Tongue (tissue), 2 donors: ENCODE measurements around the gene ATP1A1. TPM values are rescaled to one million over a fixed set of nuclear protein-coding genes. Genes with fewer than 3 reads are reported as not detected.

Source experiments
- DNase-seq: peaks from one replicate; pipeline ENCODE4 v3.0.0-alpha.2; 2015
- total RNA-seq: library from RNA; depleted of rRNA; stranded (reverse); fragments of >200 nt; gene quantifications from one replicate; pipeline ENCODE4 v1.2.3, GENCODE V29; 2014

The ATP1A1 gene
- total RNA-seq, result 177 TPM

DNA sequence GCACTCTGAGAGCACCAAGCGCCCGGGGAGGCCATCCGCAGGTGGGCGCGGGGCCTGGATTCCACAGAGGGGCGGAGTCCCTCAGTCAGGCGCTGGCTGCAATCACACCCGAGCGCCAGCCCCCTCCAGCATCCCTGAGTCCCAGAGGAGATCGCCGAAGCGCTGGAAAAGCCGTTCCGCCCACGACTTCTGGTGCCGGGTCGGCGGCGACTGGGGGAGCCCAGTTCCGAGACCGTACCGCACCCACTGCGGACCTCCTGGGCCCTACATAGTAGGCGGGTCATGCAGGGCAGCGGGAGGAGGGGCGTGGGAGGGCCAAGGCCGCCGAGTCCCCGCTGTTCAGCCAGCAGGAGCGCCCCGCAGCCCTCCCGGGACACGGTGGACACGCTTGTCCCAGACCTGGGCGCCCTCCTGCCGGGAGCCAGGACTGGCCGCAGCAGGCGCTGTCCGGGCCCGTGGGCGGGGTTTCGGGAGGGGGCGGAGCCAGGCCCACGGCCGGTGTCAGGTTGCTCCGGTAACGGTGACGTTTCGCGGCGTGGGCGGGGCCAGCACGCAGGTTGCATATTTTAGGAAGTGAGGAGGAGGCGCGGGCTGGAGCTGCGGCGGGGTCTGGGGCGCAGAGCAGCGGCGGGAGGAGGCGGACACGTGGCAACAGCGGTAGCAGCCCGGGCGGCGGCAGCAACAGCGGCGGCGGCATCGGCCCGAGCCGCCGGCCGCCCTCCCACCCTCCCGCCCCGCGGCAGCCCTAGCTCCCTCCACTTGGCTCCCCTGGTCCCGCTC is at the start of gene ATP1A1:
Gene ATP1A1, plus strand, starts transcription at position 594 of the 780 bp plus-strand sequence. CDS start 268 bp downstream, outside the sequence.
- DNase-seq, result peak; percentile 97

DNA sequence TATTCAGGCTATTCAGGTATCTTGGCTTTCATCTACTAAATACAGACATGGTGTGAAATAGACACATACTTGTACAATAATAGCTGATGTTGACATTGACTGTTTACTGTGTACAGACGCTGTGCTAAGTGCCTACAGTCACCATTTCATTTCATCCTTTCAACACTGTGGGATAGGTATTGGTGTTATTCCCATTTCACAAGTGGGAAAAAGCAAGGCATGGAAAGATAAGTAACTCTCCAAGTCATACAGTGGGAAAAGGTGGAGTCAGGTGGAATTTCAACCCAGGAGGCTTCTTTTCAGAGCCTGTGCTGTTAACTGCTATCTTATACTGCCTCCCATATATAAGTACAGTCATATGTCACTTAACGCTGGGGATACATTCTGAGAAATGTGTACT is 49.6 kb upstream of the ATP1A1 start:
- DNase-seq, result no peak

DNA sequence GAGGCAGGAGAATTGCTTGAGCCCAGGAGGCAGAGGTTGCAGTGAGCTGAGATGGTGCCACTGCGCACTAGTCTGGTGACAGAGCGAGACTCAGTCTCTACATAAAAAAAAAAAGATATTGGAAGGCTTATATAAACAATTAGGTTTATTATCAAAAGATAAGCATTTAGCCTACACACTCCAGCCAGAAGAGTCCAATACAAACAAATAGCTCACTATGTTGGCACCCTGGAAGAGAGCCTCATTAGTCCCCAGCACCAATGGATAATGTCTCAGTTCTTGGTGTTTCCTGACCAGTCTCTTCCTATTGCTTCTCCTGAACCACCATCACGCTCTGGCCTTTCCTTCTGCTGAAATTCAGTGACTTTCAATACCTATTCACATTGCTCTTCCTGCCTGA is 48.6 kb upstream of the ATP1A1 start:
- no peak for DNase-seq

DNA sequence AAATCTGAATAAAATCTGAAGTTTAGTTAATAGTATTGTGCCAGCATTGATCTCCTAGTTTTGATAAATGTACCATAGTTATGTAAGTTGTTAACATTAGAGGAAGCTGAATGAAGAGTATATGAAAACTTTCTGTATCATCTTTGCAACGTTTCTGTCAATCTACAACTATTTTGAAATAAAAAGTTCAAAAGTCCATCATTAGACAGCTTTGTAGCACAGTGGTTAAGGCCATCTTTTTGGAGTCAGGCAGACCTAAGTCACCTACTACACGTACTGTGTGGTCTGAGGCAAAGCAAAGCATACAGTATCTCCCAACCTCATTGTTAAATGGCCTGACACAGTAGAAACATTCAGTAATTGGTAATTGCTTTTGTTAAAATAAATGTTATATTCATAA is 47.9 kb upstream of the ATP1A1 start:
- no peak for DNase-seq

DNA sequence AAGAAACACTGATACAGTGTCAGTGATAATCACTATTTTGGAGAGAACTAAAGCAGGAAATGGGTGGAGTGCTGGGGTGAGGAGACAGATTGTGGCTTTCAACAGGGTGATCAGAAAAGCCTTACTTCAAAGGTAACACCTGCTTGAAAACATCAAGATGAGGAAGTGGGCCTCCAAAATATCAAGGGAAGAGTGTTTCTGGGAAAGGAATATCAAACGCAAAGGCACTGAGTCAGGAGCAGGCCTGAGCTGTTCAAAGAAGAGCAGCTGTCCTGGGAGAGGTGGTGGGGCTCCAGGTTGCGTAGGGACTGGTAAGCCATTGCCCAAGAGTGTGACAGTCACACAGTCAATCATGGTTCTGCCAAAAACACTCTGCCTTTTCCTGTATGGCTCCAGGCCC is 47.1 kb upstream of the ATP1A1 start:
- no peak for DNase-seq

DNA sequence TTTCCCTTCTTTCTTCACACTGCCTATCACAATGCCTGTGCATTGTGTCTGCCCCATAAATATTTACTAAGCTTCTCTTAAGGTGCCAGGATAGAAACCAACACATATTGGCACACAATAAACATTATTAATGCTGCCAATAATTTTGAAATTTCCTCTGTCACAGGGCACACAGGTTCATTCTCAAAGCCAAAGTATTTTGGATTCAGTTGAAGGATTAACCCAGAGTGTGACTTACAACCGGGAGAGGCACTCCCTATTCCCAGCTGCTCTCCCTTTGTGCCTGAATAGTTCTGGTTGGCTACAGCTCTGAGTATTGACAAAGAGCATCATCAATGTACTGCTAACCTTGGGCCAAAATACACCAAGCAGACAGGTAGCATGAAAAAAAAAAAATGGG is 46.6 kb upstream of the ATP1A1 start:
- DNase-seq, result no peak

DNA sequence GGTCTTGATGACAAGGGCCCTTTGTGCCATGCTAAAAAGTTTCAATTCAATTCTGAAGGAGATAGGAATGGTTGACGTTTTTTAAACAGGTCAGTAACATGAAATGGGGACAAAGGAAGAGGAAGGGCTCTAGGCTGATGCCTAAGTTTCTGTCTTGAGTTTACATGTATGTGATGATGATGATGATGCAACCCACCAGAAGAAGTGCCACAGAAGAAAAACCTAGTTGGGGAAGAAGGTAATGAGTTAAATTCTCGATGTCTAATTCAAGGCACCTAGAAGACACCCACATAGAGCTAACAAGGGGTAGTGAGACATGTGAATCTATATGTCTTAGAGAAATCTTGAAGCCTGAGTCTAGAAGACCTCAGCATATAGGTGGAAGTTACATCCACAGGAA is 44.4 kb upstream of the ATP1A1 start:
- no peak for DNase-seq

DNA sequence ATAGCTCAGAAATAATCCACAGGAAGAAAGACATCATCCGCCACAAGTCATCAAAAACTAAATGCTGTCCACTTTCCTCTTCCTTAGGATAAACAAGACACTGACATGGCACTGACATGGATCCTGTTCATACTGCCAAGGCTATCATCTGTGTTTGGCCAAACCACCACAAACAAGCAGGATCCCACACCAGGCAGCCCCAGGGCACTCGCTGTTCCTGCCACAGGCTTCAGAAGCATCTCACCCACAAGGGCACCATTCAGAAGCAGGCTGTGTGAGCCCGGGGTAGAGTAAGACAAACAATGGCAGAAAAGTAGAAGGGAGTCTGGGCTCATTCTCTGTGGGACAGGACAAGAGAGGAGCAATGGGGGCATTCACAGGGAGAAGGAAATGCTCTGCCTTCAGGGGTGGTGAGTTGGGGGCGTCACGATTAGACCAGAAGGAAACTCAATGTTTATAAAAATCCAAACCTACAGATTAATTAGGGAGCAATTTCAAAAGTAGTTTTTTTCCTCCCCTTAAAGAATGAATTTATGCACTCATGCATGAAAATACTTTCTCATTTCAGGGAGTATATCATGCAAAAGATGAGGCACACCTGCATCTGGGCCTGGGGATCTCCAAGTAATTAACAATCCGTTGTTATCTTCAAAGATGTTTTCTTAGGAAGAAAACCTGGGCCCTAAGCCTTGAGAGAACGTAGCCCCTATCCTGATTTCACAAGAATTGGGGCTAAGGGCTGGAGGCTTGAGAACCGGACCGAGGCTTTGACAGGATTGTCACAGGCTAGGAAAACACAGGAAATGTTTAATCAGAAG is 43.3 kb upstream of the ATP1A1 start:
- no peak for DNase-seq

DNA sequence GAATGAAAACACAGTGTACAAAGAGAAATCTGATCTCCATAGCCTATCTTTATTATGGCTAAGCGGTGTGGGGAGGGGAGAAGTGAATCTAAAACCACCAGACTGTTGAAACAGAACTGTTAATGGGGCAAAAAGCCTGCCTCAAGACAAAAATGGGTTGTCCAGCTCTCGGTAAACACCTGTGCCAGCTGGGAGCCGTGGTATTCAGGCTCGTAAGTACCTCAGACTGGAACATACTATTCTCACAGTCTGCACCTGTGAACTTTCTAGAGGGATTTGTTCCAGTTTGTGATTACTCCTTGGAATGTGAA is 42.7 kb upstream of the ATP1A1 start:
- DNase-seq, result no peak

DNA sequence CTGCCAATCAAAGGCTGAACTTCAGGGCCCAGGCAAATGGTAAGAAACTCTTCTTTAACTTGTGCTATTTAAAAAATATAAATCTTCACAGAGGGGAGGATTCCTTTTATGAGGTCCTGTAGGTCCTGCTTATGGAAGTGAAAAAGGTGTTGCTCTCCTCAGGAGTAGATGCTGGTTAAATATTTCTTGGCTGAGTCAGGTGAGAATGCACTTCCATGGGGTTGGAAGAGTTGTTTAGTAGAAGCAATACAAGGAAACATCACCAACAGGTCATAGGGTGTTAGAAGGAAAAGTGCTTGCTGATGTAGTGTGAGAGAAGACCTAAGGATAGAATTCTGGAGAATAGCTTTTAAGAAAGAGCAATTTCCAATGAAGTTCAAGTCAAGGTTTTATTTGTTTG is 42.2 kb upstream of the ATP1A1 start:
- no peak for DNase-seq

DNA sequence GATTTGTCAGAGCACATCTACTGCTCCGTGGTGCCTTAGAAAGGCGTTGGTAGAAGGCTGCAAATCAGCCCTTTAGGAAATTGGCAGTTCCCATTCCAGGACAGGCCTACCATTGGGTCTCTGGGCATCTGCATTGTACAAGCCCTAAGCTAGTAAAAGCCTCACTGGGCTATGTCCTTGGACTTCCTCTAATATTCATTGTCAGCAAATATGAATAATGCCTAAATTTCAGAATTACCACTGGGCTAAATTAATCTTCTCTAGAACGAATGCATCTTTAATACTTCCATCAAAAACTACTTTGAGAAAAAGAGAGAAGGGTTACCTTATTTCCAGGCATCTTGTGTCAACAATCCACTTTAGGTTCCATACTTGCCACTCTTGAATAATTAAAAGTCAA is 41.5 kb upstream of the ATP1A1 start:
- no peak for DNase-seq

DNA sequence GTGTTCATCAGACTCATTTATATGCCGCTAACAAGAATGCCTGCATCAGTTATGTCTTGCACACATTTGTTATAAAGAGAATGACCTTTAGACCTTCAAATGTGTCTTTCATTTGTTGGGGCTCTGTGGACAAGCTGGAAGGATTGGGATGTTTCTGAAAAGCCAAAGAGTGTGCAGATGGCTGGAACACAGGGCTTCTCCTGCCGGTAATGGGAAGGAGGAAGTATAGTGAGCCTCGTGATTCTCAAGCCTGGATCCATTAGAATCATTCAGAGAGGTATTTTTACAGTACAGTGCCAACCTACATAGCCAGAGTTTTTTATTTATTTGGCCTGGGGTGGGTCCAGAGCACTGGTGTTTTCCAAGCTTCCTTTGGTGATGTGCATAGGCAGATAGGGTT is 40.6 kb upstream of the ATP1A1 start:
- DNase-seq, result no peak

DNA sequence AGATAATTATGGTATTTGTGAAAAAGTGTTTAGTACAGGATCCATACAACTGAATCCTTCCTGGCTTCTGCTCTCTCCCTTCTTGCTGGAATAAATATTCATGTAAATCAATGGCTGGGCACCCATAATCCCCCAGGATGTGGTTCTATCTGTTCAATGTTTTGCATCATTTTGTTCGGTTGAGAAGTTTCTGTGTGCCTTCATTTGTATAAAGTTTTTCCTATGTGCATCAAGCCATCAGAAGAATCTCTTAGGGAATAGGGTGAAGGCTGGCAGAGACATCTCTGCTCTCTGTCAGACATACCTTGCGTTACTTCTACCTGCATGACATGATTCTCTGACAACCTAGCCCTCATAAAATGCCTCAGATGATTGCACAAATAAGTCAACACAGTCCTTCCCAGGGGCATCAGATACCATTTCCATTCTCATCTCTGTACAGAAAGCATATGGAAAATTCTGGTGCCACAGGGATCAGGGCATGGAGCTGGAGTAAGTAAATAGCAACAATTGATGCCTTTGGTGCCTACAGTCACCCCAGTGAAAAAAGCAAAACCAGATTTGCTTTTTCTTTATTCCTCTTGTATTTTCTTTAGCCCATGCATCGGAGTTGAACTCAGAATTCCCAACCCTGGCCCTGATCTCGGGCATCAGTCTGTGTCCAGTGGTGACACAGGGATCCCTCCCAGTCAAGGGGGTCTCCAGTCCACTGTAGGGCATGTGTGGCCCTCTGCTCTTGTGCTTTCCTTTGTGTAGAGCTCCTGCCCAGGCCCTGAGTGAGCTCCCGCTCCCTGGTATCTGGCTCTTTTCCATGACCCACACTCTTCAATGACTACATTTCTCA is 39.7 kb upstream of the ATP1A1 start:
- DNase-seq, result no peak

DNA sequence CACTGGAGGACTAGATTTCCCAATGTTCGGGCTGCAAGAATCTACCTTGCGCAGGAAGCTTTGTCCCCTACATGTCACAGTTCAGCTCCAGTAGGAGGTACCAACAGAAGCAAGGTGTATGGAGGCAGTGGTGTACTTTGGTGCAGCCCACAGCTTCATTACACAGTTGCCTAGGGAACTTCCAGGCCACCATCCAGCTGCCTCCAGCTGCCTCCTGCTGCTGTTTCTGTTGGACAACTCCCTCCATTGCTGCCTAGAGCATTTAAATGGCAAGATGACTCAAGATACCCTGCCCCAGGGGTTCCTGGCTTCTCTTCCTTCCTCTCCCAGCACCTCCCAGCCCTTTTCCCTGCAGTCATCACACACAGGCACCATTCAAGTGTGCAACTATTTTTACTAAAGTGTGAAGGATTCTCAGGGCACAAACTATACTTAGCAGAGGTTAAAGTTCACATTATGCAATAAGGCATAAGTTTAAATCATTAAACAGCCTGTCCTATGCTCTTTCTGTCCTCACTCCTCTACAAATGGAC is 39.0 kb upstream of the ATP1A1 start:
- DNase-seq, result peak; percentile 58

DNA sequence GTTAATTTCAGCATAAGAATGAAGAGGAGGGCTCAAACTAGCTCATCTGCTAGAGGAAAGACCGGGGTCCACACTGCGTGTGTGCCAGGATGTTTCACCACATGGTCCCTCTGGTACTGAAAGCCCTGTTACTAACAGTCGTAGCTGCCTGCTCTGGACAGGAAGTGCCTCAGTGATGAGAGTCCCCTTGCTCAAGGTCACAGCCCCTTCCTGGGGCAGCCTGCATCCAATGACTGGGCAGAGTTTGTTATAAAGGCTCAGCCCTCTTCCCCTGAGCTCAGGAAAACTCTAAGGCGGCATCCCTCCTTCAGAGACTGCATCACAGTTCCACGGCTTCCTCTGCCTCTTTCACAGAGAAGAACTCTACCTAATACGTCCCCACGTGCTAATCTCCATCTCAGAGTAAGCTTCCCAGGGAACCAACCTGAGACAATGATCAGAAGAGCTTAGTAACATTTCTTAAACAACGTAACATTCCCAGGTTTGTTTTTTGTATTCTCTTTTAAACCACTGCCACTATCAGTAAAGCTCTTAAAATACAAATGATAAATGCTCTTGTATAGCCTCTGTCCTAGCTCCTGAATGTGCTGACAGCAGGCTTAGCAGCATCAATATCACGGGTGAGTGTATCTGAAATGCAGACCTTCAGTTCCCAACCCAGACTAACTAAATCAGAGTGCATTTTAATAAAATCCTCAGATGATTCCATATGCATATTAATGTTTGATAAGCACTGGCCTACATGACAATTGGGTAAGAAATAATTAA is 38.0 kb upstream of the ATP1A1 start:
- DNase-seq, result no peak

DNA sequence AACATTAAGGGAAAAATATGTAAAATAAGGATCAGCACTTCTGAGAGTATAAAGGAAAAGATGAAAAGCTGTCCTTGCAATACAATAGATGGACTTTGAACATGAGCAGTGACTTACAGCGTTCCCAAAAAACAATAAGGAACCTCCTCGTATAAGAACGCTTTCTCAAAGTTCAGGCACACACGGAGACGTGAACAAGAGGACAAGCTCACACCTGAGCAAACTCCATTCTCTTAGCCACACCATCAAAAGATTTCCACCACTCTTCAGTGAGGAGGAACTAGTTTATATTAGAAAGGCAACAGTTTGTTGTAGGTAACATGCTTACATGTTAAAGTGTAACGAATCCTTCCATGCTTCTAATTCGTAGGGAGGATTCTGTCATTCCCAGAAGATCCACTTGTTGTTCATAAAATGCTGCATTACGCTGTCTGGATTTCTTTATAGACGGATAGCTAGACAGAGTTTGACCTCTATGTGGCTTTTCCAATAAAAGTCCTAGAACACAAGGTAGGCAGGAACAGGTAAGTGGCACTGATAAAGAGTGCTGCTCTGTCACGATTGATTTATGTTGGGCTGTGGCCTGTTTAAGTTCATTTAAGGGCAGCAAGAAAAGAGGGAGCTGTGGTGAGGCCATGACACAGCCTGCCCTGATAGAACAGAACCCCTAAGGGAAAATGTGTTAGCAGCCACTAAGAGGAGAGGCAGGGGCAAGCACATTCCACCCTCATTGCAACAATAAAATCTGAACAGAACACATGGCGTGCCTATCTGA is 37.0 kb upstream of the ATP1A1 start:
- DNase-seq, result no peak

DNA sequence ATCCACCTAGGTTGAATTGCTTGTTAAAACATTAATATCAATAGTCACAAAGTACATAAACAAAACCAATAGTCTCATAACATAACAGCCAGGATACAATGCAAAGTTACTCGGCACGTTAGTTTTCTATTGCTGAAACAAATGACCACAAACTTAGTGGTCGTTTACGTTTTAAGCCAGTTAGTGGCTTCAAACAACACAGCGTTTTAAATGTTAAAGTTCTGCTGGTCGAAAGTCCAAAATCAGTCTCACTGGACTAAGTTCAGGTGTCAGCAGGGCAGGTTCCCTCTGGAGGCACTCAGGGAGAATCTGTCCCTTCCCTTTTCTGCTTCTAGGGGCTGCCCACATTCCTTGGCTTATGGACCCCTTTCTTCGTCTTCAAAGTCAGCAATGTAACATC is 35.6 kb upstream of the ATP1A1 start:
- DNase-seq, result no peak

DNA sequence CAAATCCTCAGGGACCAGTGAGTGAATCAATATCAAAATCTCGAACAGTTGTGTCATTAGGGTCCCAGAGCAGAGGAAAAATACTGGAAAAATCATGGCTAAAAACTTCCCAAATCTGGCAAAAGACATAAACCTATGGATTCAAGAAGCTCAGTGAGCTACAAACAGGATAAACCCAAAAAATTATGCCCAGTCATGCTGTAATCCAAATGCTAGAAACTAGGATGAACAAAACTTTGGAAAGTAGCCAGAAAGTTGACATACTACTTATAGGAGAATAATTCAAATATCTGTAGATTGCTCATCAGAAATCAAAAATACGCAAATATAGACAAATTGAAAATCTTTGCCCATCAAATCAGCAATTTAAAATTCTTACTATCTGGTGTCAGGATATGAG is 34.6 kb upstream of the ATP1A1 start:
- no peak for DNase-seq

DNA sequence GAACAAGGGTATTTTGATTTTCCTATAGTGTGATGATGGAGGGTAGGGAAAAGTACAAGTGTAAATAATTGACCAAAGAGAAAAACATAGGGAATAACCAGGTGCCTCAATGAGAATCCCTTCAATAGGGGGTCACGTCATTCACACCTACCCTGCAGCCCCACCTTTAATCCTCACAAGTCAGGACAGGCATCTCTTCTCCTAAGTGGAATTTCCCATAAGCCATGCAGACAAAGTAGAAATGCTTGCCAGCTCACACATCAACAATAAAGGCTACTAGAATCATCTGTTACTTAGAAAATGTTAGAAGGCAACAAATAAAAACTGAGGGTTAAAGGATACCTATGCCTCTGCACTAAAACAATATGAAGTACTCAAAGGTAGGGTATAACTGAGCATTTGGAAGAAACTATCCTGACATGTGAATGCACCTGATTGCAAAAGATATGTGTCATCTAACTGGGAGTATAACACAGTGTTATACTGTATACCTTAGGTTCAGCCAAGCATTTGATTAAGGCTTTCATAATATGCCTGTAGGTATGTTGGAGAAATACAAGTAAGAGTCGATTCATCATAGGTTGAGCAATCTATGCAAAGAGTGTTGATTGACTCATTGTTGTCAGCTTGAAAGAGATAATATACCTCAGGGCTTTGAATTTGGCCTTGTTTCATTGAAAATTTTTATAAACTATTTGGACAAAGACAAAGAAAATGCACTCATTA is 32.4 kb upstream of the ATP1A1 start:
- DNase-seq, result no peak

DNA sequence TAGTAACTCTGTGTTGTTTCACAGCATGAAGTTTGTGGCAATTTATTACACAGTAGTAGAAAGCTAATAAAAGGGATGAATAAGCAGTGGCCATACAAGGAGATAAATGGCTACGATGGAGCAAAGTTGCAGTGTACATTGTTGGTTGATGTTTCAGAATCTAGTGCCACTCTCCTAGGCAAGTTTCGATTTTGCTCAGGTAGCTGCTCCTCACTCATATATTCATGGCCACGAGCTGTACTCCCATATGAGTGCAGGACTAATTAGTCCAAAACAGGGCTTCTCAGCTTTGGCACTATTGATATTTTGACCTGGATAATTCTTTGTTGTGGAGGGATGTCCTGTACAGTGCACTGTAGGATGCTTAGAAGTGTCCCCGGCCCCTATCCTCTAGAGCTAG is 30.0 kb upstream of the ATP1A1 start:
- DNase-seq, result no peak
